Activated naive CD4-positive, alpha-beta T cell treated with anti-CD3 and anti-CD28 coated beads, Interleukin-2, amount 10 ng/mL, durations not matched to agents 7 days and 5 days (primary cell): Measurements from ENCODE around the gene PJA1.

Experiments
- CTCF ChIA-PET: fragments of 350-600 bp; sonication (Branson Sonifier 250); formaldehyde crosslinking; loops from one replicate; lab custom pipeline; 2021; ENCODE audit warnings: antibody characterized with exemption; lab: Charles Lee
- DNase-seq: peaks from one replicate; pipeline ENCODE4 v3.0.0-alpha.2; 2020
- H3K27ac Mint-ChIP-seq: one replicate; pipeline ENCODE4 v1.8.0; 2021; ENCODE audit warnings: mild to moderate bottlenecking, moderate library complexity, mixed read lengths
- H3K27me3 Mint-ChIP-seq: one replicate; pipeline ENCODE4 v1.8.0; 2021; ENCODE audit warnings: mild to moderate bottlenecking, mixed read lengths
- H3K36me3 Mint-ChIP-seq: one replicate; pipeline ENCODE4 v1.8.0; 2021; ENCODE audit warnings: mixed read lengths
- H3K4me1 Mint-ChIP-seq: one replicate; pipeline ENCODE4 v1.8.0; 2021; ENCODE audit warnings: mixed read lengths
- H3K4me3 Mint-ChIP-seq: one replicate; pipeline ENCODE4 v1.8.0; 2021; ENCODE audit warnings: mild to moderate bottlenecking, moderate library complexity, mixed read lengths
- H3K9me3 Mint-ChIP-seq: one replicate; pipeline ENCODE4 v1.8.0; 2021; ENCODE audit warnings: mixed read lengths

The PJA1 gene

DNA sequence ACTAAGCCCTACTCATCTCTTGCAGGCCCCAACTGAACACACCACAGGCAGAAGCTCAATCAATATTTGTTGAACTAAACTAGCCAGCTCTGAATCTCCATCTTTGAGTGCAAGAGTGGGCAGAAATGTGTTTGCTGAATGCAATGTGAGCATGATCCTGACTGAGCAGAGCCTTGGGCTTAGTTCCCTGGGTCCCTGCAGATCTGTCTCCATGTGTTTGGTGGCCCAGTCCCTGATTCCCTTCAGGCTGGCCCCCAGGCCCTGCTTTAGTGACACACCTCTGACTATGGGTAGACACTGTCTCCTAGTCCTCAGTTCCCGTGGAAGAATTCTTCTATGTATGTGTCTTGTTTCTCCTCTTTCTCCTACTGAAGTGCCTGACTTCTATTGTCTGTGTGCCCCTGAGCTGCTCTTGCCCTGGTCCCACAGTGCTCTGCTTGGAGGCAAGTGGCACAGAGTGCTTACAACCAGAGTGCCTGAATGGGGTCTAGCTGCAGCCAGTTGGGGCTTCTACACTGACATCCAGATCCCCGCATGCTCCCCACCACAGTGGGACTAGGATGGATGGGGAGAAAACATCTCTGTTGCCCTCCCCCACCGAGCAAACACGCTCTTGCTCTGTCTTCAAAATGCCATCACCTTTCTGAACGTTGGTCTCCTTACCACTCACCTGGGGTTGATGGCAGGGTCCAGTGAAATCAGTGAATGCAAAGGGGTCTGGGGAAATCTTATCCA is 9.3 kb downstream of the PJA1 start:
- Mint-ChIP-seq H3K4me3 (no peak overlapping the region), H3K27ac (no peak overlapping the region), H3K36me3 (peaks cover 3% of the 10 kb centered on the region), H3K9me3 (no peaks in the 10 kb centered on the region), H3K27me3 (no peaks in the 10 kb centered on the region), H3K4me1 (peaks cover 3% of the 10 kb centered on the region)
- DNase-seq: no peak
- CTCF ChIA-PET: no interaction called here

DNA sequence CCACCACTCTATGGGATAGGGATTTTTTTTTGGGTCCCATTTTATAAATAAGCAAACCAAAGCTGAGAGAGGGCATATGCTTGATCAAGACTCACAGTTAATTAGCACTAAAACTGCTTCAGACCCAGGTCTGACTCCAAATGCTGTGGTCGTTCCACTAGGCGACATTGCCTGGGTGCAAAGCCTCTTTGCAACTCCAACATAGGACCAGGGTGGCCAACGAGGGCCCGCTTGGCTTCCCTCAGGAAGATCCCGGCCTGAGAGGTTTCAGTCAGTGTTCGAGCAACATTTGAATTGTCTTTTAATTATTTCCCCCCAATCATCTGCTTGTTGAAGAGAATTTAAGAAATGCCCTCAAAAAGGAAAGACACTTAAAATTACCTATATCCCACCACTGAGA is 11.2 kb downstream of the PJA1 start:
- no peaks in the 10 kb centered on the region for H3K27me3 Mint-ChIP-seq
- CTCF ChIA-PET: no interaction called here
- no peak for DNase-seq
- H3K9me3 Mint-ChIP-seq: no peaks in the 10 kb centered on the region
- no peaks in the 10 kb centered on the region for H3K4me1 Mint-ChIP-seq
- H3K27ac Mint-ChIP-seq: no peak overlapping the region
- no peaks in the 10 kb centered on the region for H3K36me3 Mint-ChIP-seq
- H3K4me3 Mint-ChIP-seq: no peak overlapping the region

DNA sequence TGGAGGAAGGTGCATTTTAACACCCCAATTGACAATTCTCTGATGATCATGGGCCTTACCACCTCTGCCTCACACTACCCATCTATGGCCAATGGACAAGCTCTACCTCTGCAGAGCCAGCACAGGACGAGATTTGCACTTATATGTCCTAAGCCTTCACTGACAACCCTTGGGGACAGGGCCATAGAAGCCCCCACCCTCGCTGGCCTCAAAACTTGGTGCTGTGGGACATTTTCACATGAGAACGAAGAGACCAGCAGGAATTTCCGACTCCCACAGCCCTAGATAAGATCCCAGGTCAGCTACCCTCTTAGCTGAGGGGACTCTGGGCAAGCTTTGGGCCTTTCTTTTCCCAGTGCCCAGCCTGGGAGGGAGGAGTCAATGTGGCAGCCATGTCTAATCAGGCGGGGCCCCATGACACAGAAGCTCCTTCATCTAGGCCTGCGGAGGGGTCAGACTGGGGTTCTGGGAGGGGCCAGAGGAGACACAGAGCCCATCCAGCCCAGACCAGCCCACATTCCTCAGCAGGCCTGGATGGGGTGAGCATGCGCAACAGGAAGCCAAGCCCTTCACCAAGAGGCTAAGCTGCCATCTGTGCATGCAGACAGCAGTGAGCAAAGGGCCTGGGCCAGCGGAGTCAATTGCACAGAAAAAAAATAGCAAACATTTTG is 12.1 kb downstream of the PJA1 start:
- H3K27ac Mint-ChIP-seq: no peak overlapping the region
- CTCF ChIA-PET: no interaction called here
- no peaks in the 10 kb centered on the region for H3K4me1 Mint-ChIP-seq
- no peak for DNase-seq
- no peaks in the 10 kb centered on the region for H3K9me3 Mint-ChIP-seq
- H3K27me3 Mint-ChIP-seq: no peaks in the 10 kb centered on the region
- no peak overlapping the region for H3K4me3 Mint-ChIP-seq
- no peaks in the 10 kb centered on the region for H3K36me3 Mint-ChIP-seq

DNA sequence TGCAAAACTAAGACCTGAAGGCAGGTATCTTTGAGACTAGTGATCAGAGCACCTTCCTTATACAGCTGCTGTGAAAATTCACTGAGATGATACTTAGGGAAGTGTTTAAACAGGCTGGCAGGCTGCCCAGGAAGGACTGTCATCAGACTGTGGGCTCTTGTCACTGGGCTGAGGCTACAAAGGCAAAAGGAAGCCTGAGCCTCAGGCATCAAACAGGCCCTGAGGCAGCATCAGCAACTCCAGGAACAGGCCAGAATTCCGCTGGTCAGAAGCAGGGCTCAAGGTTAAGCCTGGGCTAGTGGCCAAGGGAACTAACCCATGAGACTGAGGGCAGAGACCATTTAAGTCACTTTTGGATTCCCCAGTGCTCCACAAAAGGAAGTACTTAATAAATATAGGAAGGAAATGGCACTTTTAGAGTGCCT is 12.8 kb downstream of the PJA1 start:
- Mint-ChIP-seq H3K4me1 (no peaks in the 10 kb centered on the region), H3K27me3 (no peaks in the 10 kb centered on the region), H3K36me3 (no peaks in the 10 kb centered on the region), H3K9me3 (no peaks in the 10 kb centered on the region), H3K4me3 (no peak overlapping the region), H3K27ac (no peak overlapping the region)
- DNase-seq: no peak
- CTCF ChIA-PET: no interaction called here

DNA sequence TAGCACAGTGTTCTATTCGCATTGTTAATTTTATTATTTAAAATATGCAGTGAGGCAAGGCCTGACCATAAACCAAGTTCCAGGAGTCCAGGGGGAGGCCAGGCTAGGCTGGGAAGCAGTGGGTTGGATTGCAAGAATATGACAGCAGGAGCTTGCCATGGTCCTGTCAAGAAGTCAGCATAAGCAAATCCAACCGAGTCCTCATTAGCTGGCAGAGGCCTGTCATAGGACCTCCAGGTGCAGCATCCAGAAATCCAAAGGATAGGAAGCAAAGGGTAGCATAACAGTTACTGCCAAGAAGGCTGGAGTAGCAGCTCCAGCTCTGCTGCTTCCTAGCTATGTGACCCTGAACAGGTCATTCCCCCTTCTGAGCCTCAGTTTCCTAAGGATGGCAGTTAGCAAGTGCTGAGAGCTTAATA is 13.4 kb downstream of the PJA1 start:
- Mint-ChIP-seq H3K27me3 (no peaks in the 10 kb centered on the region), H3K27ac (no peak overlapping the region), H3K4me3 (no peak overlapping the region), H3K9me3 (no peaks in the 10 kb centered on the region), H3K4me1 (no peaks in the 10 kb centered on the region), H3K36me3 (no peaks in the 10 kb centered on the region)
- DNase-seq: no peak
- CTCF ChIA-PET: no interaction called here

DNA sequence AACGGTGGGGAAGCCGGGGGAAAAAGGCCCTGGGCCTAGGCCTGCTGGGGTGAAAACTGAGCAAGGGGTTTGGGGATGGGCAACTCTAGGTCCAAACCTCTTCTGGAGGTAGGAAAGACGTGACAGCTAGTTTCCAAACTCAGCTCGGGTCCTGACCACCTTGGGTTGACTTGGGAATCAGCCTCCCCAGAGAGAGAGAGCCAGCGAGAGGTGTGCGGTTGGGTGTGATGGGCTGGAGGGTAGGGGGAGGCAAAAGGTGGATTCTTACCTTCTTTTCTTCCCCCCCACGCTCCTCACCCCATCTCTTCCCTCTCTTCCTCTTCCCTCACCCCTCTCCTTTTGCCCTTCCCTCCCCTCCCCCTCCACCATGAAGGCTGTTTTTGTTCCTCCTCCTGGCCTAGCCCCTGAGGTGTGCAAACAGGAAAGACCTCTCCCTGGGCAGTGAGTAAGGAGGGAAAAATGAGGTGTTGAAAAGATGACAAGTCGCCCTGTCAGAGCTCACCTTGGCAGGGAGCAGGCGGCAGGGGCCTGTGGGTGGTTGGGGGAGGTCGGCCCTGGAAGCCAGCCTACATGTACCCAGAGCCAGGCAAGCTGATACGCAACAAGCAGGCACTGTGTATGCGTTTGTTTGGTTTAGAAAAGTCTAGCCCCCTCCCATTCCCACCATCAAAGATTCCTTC is 14.8 kb downstream of the PJA1 start:
- CTCF ChIA-PET: no interaction called here
- no peaks in the 10 kb centered on the region for H3K27me3 Mint-ChIP-seq
- H3K4me1 Mint-ChIP-seq: no peaks in the 10 kb centered on the region
- H3K36me3 Mint-ChIP-seq: no peaks in the 10 kb centered on the region
- no peak overlapping the region for H3K27ac Mint-ChIP-seq
- H3K4me3 Mint-ChIP-seq: no peak overlapping the region
- no peak for DNase-seq
- H3K9me3 Mint-ChIP-seq: no peaks in the 10 kb centered on the region

DNA sequence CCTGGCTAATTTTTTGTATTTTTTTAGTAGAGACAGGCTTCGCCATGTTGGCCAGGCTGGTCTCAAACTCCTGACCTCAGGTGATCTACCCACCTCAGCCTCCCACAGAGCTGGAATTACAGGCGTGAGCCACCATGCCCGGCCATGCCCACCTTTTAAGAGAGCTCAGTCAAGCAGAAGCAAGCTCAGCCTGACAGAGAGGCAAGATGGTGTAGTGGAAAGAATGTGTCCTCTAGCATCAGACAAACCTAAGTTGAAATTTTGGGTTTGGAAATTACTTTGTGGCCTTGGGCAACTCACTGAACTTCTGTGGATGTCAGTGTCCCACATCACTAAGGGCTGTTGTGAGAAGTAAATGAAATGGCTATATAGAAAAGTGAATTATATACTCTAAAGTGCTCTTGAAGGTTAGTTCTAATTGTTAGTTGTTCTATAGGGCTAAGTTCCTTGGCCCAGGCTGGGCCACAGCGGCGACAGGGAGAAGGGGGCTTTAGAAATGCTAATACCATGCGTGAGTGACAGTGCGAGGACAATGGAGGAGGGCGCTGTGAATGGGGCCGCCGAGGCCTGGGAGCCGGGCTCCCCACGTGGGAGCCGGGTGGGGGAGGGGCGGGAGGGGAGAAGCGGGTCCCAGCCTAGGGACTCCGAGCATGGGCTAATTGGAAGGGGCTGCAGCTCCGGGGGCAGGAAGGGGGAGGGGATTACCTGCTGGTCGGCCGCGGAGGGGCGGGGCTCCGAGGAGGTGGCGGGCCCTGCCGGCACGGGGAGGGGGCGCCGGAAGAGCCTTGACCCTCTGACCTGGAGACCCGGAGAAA is 15.6 kb downstream of the PJA1 start:
- no peak for DNase-seq
- no peaks in the 10 kb centered on the region for H3K4me1 Mint-ChIP-seq
- H3K27ac Mint-ChIP-seq: no peak overlapping the region
- CTCF ChIA-PET: no interaction called here
- H3K27me3 Mint-ChIP-seq: no peaks in the 10 kb centered on the region
- H3K9me3 Mint-ChIP-seq: no peaks in the 10 kb centered on the region
- no peak overlapping the region for H3K4me3 Mint-ChIP-seq
- no peaks in the 10 kb centered on the region for H3K36me3 Mint-ChIP-seq

DNA sequence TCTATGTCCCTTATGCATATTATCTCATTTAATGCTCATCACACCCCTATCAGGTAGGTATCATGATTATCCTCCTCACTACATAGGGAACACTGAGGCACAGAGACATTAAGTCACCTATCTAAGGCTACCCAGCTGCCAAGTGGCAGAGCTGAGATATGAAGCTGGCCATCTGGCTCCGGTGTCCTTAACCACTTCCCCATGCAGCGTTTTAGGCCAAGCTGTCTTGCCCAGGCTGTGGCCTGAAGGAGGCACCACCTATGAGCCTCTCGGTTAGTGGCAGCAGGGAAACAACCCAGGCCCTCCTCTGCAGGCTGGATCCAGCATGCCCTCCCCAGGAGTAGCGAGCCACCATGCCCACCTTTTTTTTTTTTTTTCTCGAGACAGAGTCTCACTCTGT is 16.3 kb downstream of the PJA1 start:
- H3K4me3 Mint-ChIP-seq: no peak overlapping the region
- H3K27ac Mint-ChIP-seq: no peak overlapping the region
- CTCF ChIA-PET: no interaction called here
- no peaks in the 10 kb centered on the region for H3K36me3 Mint-ChIP-seq
- H3K27me3 Mint-ChIP-seq: no peaks in the 10 kb centered on the region
- no peaks in the 10 kb centered on the region for H3K4me1 Mint-ChIP-seq
- no peak for DNase-seq
- no peaks in the 10 kb centered on the region for H3K9me3 Mint-ChIP-seq

DNA sequence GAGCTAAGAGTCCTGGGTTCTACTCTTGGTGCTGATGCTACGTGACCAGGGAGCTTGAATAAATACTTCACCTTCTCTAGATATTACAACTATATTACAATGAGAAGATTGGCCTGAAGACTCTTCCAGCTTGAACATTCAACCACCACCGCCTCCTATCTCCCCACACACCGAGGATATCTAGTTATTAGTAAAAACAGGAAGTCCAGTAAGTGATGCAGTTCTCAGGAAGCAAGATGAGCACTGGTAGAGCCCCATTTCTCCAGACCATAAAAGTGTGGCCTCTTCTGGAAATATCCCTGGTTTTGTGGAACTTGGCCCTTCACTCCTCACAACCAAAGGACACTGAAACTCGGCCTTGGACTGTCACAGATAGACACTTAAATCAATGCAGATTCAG is 18.5 kb downstream of the PJA1 start:
- H3K36me3 Mint-ChIP-seq: no peaks in the 10 kb centered on the region
- CTCF ChIA-PET: no interaction called here
- no peak overlapping the region for H3K27ac Mint-ChIP-seq
- H3K9me3 Mint-ChIP-seq: no peaks in the 10 kb centered on the region
- no peak for DNase-seq
- H3K27me3 Mint-ChIP-seq: no peaks in the 10 kb centered on the region
- H3K4me3 Mint-ChIP-seq: no peak overlapping the region
- H3K4me1 Mint-ChIP-seq: no peaks in the 10 kb centered on the region

DNA sequence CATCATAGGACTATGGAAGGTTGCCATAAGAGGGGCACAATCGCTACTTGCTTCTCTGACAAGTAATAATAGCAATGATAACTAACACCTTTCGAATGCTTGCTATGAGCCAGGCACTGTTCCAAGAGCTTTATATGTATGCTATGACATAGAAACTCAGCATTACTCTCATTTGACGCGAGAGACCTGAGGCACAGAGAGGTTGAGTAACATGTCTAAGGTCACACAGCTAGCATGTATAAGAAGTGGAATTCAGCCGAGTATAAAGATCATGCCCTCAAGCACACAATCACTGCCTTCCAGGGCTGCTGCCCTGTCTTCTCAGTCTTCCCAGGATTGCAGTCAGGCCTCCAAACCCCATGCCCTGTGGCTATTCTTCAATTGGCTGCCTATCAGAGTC is 19.5 kb downstream of the PJA1 start:
- CTCF ChIA-PET: no interaction called here
- H3K9me3 Mint-ChIP-seq: no peaks in the 10 kb centered on the region
- no peak overlapping the region for H3K4me3 Mint-ChIP-seq
- no peaks in the 10 kb centered on the region for H3K27me3 Mint-ChIP-seq
- no peaks in the 10 kb centered on the region for H3K4me1 Mint-ChIP-seq
- no peaks in the 10 kb centered on the region for H3K36me3 Mint-ChIP-seq
- H3K27ac Mint-ChIP-seq: no peak overlapping the region
- no peak for DNase-seq

DNA sequence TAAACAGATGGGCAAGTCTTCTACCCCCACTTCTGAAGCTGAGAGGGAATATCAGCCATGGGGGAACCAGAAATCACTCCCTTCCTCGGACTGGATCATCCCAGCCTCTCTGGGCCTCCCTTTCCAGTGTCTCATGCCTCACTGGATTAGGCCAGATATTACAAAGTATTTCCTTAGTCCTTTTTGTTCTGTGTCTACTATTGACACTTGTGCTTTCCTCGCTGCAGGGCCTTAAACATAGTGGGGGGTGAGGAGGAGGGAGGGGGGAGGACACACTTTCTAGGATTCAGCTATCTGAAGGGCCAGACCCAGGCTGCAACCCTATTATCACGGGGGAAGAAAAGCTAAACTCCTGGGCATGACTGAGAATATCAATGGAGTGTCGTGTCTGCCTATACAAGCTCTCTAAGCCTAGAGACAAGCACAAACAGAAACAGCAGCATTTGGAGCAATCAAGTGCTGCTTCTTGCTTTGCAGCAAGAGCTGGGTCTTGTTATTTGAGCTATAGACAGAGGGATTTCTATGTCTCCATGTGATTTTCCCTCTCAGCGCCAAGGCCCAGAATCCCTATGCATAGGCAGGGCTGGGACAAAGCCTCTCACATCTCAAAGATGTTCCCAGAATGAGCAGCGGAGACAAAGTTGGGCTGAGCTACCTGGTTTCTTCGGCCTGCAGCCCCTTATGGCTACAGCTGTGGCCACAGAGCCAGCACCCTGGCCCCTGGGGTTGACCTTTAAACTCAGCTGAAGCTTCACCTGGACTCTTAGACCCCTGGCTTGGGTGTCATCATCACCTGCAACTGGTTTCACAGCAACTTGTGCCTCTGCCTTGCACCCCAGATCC is 20.2 kb downstream of the PJA1 start:
- CTCF ChIA-PET: no interaction called here
- Mint-ChIP-seq H3K27me3 (no peaks in the 10 kb centered on the region), H3K4me3 (no peak overlapping the region), H3K27ac (no peak overlapping the region), H3K36me3 (no peaks in the 10 kb centered on the region), H3K9me3 (no peaks in the 10 kb centered on the region), H3K4me1 (no peaks in the 10 kb centered on the region)
- DNase-seq: no peak

DNA sequence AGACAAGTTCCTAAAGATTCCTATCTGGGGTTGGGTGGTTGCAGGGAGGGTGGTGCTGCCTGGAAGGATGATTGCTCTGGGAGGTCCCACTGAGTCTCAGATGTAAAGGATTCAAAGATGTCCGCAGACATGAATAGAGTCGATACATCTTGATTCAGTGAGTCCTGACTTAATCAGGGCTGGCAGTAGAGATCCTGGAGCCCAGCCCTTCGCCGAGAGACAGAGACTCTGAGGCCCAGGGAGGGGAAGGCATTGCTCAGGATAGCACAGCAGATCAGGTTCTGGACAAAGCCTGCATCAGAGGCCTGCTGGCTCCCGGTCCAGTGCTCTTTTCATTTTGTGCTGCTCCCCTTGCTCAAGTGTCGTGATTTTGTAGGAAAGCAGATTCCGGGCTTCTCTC is 21.7 kb downstream of the PJA1 start:
- CTCF ChIA-PET: no interaction called here
- Mint-ChIP-seq H3K36me3 (no peaks in the 10 kb centered on the region), H3K27ac (no peak overlapping the region), H3K9me3 (no peaks in the 10 kb centered on the region), H3K4me1 (no peaks in the 10 kb centered on the region), H3K27me3 (peaks cover 3% of the 10 kb centered on the region), H3K4me3 (no peak overlapping the region)
- DNase-seq: no peak

DNA sequence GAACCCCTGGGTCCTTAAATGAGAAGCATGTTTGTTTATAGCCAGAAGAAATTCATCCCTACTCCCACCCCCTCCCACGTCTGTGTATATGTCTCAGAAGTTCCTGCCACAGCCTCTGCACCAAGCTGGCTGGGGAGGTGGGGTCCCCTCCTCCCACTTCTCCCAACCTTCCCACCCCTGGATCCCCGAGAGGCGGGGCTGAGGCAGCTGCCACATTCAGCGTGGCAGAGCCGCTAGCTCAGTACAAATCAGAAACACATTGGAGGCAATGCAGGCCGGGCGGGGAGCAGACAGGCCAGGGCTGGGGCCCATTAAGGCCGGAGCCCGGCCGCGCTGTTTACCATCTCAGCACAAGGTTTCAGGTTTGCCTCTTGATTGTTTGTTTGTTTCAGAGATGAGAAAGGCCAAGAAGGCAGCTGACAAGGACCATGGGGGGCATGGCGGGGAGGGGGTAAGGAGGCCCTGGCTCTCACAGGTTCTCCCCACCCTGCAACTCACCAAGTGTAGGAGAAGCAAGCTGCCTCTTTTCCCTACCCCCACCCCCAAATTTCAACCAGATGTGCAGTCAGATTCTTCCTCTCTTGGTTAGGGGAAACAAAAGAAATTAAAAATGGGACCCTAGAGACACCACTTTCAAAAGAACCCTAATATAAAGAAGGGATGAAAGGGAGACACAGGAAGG is 22.3 kb downstream of the PJA1 start:
- no peak overlapping the region for H3K27ac Mint-ChIP-seq
- H3K27me3 Mint-ChIP-seq: peaks cover 6% of the 10 kb centered on the region
- no peak for DNase-seq
- H3K9me3 Mint-ChIP-seq: no peaks in the 10 kb centered on the region
- H3K4me3 Mint-ChIP-seq: no peak overlapping the region
- H3K36me3 Mint-ChIP-seq: no peaks in the 10 kb centered on the region
- CTCF ChIA-PET: no interaction called here
- H3K4me1 Mint-ChIP-seq: no peaks in the 10 kb centered on the region
